NOMO-1 (cell line): ENCODE data around the gene EIF4EBP2.

ENCODE experiments used
- DNase-seq, 2 experiments: peaks; one replicate each; lab custom pipeline; 2025; ENCODE audit not compliant: unreplicated experiment in 2 of 2; lab: John Stamatoyannopoulos, UW

Gene EIF4EBP2

GRCh38 chr10:70430493-70431445 is 26.8 kb downstream of the EIF4EBP2 start:
- DNase-seq = no peak

GRCh38 chr10:70432101-70432500 is 28.2 kb downstream of the EIF4EBP2 start:
- no peak for DNase-seq

GRCh38 chr10:70432561-70433263 is 28.8 kb downstream of the EIF4EBP2 start:
- DNase-seq = no peak

- DNase-seq = no peak
These were observed 29.8 kb downstream of the EIF4EBP2 start for GRCh38 chr10:70433581-70434280.

GRCh38 chr10:70435241-70436085 is 31.5 kb downstream of the EIF4EBP2 start:
- no peak for DNase-seq

GRCh38 chr10:70437721-70438120 is 33.8 kb downstream of the EIF4EBP2 start:
- DNase-seq = no peak

GRCh38 chr10:70440296-70441160 is 36.6 kb downstream of the EIF4EBP2 start:
- no peak for DNase-seq

GRCh38 chr10:70441161-70441894 is 37.4 kb downstream of the EIF4EBP2 start, which contains the start of gene NODAL:
TSS of gene NODAL (minus strand) at chr10:70441681. CDS start at chr10:70441667, 14 bp downstream.
- DNase-seq = no peak

GRCh38 chr10:70441895-70442309 is 38.0 kb downstream of the EIF4EBP2 start:
- no peak for DNase-seq

GRCh38 chr10:70442332-70442988 is 38.5 kb downstream of the EIF4EBP2 start:
- DNase-seq = no peak

- no peak for DNase-seq
These were observed 40.8 kb downstream of the EIF4EBP2 start for GRCh38 chr10:70444744-70445143.

GRCh38 chr10:70445718-70446657 is 42.0 kb downstream of the EIF4EBP2 start:
- DNase-seq = no peak

GRCh38 chr10:70448236-70448635 is 44.3 kb downstream of the EIF4EBP2 start:
- DNase-seq = no peak

- no peak for DNase-seq
These were observed 51.3 kb downstream of the EIF4EBP2 start for GRCh38 chr10:70455213-70455630.

GRCh38 chr10:70456164-70456563 is 52.2 kb downstream of the EIF4EBP2 start:
- no peak for DNase-seq

- DNase-seq = no peak
These were observed 53.9 kb downstream of the EIF4EBP2 start for GRCh38 chr10:70457759-70458305.
